DOHH2 (cell line): Measurements from ENCODE around the gene URB1.

Experiments
- H3F3A ChIP-seq: fragments of 200-600 bp; sonication (generic), shearing (Covaris generic); 2 replicates; pipeline ENCODE4 v1.6.0; 2016; ENCODE audit warnings: antibody characterized with exemption, mild to moderate bottlenecking; ENCODE audit not compliant: control insufficient read depth, insufficient read depth
- H3K27ac ChIP-seq: fragments of 200-600 bp; sonication (generic); 2 replicates; pipeline ENCODE4 v1.5.1; 2014; ENCODE audit warnings: low read depth, mild to moderate bottlenecking, low read length, moderate library complexity
- H3K27me3 ChIP-seq: fragments of 200-600 bp; sonication (generic); 2 replicates; pipeline ENCODE4 v1.6.1; 2014; ENCODE audit warnings: mild to moderate bottlenecking, low read length, mixed read lengths; ENCODE audit not compliant: control insufficient read depth
- H3K36me3 ChIP-seq: fragments of 200-600 bp; sonication (generic); 2 replicates; pipeline ENCODE4 v1.6.1; 2014; ENCODE audit warnings: mild to moderate bottlenecking, low read length, moderate library complexity, mixed read lengths; ENCODE audit not compliant: control insufficient read depth
- H3K4me1 ChIP-seq: fragments of 200-600 bp; sonication (generic); 2 replicates; pipeline ENCODE4 v1.6.1; 2014; ENCODE audit warnings: mild to moderate bottlenecking, low read length, mixed read lengths; ENCODE audit not compliant: control insufficient read depth
- H3K4me2 ChIP-seq: fragments of 200-600 bp; sonication (generic); 2 replicates; pipeline ENCODE4 v1.6.0; 2014; ENCODE audit warnings: mild to moderate bottlenecking, low read length, moderate library complexity
- H3K4me3 ChIP-seq: fragments of 200-600 bp; sonication (generic); 2 replicates; pipeline ENCODE4 v1.5.1; 2014; ENCODE audit warnings: mild to moderate bottlenecking, low read length, mixed read lengths
- H3K79me2 ChIP-seq: fragments of 200-600 bp; sonication (generic); 2 replicates; pipeline ENCODE4 v1.6.1; 2014; ENCODE audit warnings: mild to moderate bottlenecking, low read length, mixed read lengths; ENCODE audit not compliant: control insufficient read depth
- H3K9me2 ChIP-seq: fragments of 200-600 bp; sonication (generic); replicated peaks from 2 replicates; pipeline ENCODE4 v1.6.1; 2014; ENCODE audit warnings: mild to moderate bottlenecking, low read length, mixed read lengths; ENCODE audit not compliant: control insufficient read depth
- H3K9me3 ChIP-seq: fragments of 200-600 bp; sonication (generic); 2 replicates; pipeline ENCODE4 v1.6.1; 2014; ENCODE audit warnings: antibody characterized with exemption, low read length, mixed read lengths; ENCODE audit not compliant: control insufficient read depth, insufficient read depth
- H4K20me1 ChIP-seq: fragments of 200-600 bp; sonication (generic); 2 replicates; pipeline ENCODE4 v1.6.0; 2014; ENCODE audit warnings: low read depth, mild to moderate bottlenecking, antibody characterized with exemption, low read length, moderate library complexity; ENCODE audit not compliant: control insufficient read depth, insufficient read depth
- EZH2phosphoT487 ChIP-seq: fragments of 200-600 bp; sonication (generic); IDR thresholded peaks from 2 replicates; pipeline ENCODE4 v1.6.1; 2017; ENCODE audit warnings: borderline replicate concordance, mild to moderate bottlenecking, antibody characterized with exemption, low read length, moderate library complexity, mixed read lengths
- TF ChIP-seq, protein P1 (sequence below): fragments of 200-600 bp; sonication (generic); IDR thresholded peaks from one replicate; pipeline ENCODE4 v1.5.1; 2014; ENCODE audit warnings: antibody characterized with exemption, mild to moderate bottlenecking, low read depth, low read length; ENCODE audit not compliant: poor library complexity, severe bottlenecking

URB1 gene

GRCh38 chr21:32388306-32388705 lies 4.5 kb downstream of the URB1 start:
- Histone ChIP-seq H3K36me3 (peaks cover 62% of the 10 kb centered on the region), H3K27ac (no peak overlapping the region), H3K4me3 (no peak overlapping the region), H4K20me1 (peaks cover 18% of the 10 kb centered on the region; the same call in 1 of the 2 replicates), H3F3A (no peaks in the 10 kb centered on the region), H3K27me3 (no peaks in the 10 kb centered on the region), H3K9me2 (no peaks in the 10 kb centered on the region), H3K9me3 (no peaks in the 10 kb centered on the region), H3K4me2 (no peak overlapping the region), H3K79me2 (peaks cover 86% of the 10 kb centered on the region), H3K4me1 (peaks cover 15% of the 10 kb centered on the region)
- TF ChIP-seq, protein P1, sequence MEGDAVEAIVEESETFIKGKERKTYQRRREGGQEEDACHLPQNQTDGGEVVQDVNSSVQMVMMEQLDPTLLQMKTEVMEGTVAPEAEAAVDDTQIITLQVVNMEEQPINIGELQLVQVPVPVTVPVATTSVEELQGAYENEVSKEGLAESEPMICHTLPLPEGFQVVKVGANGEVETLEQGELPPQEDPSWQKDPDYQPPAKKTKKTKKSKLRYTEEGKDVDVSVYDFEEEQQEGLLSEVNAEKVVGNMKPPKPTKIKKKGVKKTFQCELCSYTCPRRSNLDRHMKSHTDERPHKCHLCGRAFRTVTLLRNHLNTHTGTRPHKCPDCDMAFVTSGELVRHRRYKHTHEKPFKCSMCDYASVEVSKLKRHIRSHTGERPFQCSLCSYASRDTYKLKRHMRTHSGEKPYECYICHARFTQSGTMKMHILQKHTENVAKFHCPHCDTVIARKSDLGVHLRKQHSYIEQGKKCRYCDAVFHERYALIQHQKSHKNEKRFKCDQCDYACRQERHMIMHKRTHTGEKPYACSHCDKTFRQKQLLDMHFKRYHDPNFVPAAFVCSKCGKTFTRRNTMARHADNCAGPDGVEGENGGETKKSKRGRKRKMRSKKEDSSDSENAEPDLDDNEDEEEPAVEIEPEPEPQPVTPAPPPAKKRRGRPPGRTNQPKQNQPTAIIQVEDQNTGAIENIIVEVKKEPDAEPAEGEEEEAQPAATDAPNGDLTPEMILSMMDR, result no peak
- TF ChIP-seq EZH2phosphoT487, result no peak

- no peaks in the 10 kb centered on the region for H3K9me3 ChIP-seq
- no peak for TF ChIP-seq EZH2phosphoT487
- TF ChIP-seq, protein P1, result no peak
- H3K36me3 ChIP-seq, result peaks cover 72% of the 10 kb centered on the region
- H3K4me1 ChIP-seq, result peaks cover 13% of the 10 kb centered on the region
- H3K4me3 ChIP-seq, result no peak overlapping the region
- H3K27ac ChIP-seq, result no peak overlapping the region
- H3K4me2 ChIP-seq, result no peak overlapping the region
- H3K27me3 ChIP-seq, result no peaks in the 10 kb centered on the region
- no peaks in the 10 kb centered on the region for H3F3A ChIP-seq
- H3K9me2 ChIP-seq, result no peaks in the 10 kb centered on the region
- peaks cover 79% of the 10 kb centered on the region for H3K79me2 ChIP-seq
- peaks cover 18% of the 10 kb centered on the region; the same call in 1 of the 2 replicates for H4K20me1 ChIP-seq
These were observed 5.7 kb downstream of the URB1 start for GRCh38 chr21:32387151-32387550.

DNA sequence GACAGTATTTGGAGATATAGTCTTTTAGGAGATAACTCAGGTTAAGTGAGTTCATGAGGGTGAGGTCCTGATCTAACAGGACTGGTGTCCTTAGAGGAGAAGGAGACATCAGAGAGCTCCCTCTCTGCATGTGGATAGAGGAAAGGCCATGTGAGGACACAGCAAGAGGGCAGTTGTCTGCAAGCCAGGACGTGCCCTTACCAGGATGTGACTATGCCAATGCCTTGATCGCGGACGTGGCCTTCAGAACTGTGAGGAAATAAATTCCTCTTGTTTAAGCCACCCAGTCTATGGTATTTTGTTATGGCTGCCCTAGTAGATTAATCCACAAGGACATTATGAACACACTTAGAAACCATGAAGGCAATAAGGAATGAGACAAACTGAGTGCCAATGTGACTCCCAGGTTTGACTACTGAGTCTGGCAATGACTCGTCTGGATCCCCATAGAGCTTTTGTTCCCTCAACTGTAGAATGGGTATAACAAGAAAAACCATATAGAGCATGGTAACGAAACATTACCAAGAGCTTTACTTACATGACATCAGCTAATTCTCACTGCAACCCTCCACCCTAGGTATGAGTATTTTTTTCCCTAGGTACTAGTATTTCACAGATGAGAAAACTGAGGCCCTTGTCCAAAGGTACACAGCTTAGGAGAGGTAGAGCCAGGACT lies 6.5 kb downstream of the URB1 start:
- no peak overlapping the region for H3K27ac ChIP-seq
- peaks cover 70% of the 10 kb centered on the region for H3K79me2 ChIP-seq
- TF ChIP-seq EZH2phosphoT487, result no peak
- peaks cover 73% of the 10 kb centered on the region for H3K36me3 ChIP-seq
- H3K9me2 ChIP-seq, result no peaks in the 10 kb centered on the region
- no peaks in the 10 kb centered on the region for H3K9me3 ChIP-seq
- H3K27me3 ChIP-seq, result no peaks in the 10 kb centered on the region
- H3F3A ChIP-seq, result no peaks in the 10 kb centered on the region
- H4K20me1 ChIP-seq, result peaks cover 12% of the 10 kb centered on the region; the same call in 1 of the 2 replicates
- H3K4me1 ChIP-seq, result peaks cover 5% of the 10 kb centered on the region
- H3K4me2 ChIP-seq, result no peak overlapping the region
- H3K4me3 ChIP-seq, result no peak overlapping the region

DNA sequence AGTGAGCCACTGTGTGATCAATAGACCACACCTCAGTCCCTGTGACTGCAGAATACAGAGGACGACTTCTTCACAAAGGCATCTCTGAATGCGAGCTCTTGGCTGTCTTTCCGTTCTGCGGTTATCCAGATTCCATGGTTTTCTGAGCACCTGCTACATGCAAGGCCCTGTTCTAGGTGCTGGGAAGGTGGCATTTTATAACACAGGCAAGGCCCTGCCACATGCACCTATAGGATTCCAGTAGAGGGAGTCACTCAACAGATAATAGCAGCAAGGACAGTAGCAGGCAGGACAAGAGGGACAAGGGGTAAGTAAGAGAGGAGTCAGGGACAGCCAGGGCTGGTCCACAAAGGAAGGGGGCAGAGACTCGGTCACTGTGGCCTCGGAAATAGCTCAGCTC lies 9.0 kb downstream of the URB1 start:
- no peaks in the 10 kb centered on the region for H3K4me1 ChIP-seq

More for the DNA sequence above, 9.0 kb downstream of the URB1 start:
- H3K27ac ChIP-seq, result no peak overlapping the region
- peaks cover 81% of the 10 kb centered on the region for H3K36me3 ChIP-seq
- no peak overlapping the region for H3K4me3 ChIP-seq
- TF ChIP-seq, protein P1, result no peak
- no peak for TF ChIP-seq EZH2phosphoT487
- H3K79me2 ChIP-seq, result peaks cover 50% of the 10 kb centered on the region
- no peaks in the 10 kb centered on the region for H3K9me2 ChIP-seq
- no peaks in the 10 kb centered on the region for H3F3A ChIP-seq
- no peaks in the 10 kb centered on the region for H3K9me3 ChIP-seq
- no peaks in the 10 kb centered on the region for H3K27me3 ChIP-seq
- peaks cover 11% of the 10 kb centered on the region; the same call in 1 of the 2 replicates for H4K20me1 ChIP-seq
- no peak overlapping the region for H3K4me2 ChIP-seq
